GM18508 (cell line): ENCODE measurements around the gene HEMGN.
"Not testable (repeated sequence)": the region's sequence is repeated elsewhere in the genome, so short reads cannot be mapped to it uniquely, and the experiment has no call there.

ENCODE experiments used
- ATAC-seq: cut with Tn5 transposase; IDR thresholded peaks from one replicate; pipeline ENCODE4 v1.9.1; 2021; ENCODE audit warnings: moderate number of reproducible peaks; ENCODE audit not compliant: insufficient read depth, unreplicated experiment

The HEMGN gene

DNA sequence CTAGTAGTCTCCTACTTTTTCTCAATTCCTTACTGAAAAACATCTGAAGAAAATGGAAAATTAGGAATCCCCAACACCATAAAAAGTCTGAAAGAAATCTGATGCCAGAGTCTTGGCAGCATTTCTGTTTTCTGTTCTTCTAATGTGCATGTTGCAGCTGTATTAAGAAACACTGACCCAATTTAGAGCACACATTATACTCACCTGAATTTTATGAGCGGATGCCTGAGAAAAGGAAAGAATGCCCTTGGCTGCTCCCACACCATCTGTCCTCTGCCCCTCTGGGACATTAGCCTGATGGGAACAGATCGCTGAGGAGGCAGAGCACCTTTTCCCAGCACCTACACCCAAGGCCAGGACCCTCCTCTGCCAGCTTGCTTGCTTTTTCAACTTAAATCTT, 31.0 kb upstream of the HEMGN start:
- ATAC-seq = no peak

DNA sequence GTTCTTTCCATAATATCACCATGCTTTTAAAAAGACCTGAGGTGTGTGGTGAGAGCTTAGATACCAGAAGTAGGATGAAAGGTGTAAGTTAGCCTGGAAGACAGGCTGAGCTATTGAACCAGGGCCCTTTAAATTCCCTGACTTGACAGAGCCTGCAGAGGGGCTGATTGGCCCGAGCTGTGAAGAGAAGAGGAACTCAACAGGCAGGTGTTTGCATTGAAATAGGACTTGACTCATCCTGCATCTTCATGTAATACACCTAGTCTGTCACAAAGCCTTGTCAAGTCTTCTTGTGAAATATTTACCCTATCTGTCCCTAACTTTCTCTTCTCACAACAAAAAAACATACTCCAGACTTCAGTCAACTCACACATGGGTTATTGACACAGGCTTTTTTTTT, 28.5 kb upstream of the HEMGN start:
- ATAC-seq = no peak

- no peak for ATAC-seq
These were observed 26.9 kb upstream of the HEMGN start for GRCh38 chr9:97964901-97965300.

DNA sequence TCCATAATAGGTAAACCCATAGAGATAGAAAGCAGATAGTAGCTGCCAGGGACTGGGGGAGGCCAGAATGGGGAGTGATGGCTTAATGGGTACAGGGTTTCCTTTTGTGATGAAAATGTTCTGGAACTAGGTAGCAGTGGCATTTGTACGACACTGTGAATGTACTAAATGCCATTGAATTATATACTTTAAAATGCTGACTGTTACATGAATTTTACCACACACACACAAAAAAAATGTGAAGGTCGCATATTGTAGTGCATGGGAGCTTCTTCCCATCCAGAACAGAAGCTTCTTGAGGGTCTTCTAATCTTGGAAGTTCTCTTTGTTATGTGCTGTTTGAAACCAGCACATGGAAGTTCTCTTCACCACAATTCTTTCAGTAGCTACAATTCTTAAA, 25.3 kb upstream of the HEMGN start:
- ATAC-seq = no peak

DNA sequence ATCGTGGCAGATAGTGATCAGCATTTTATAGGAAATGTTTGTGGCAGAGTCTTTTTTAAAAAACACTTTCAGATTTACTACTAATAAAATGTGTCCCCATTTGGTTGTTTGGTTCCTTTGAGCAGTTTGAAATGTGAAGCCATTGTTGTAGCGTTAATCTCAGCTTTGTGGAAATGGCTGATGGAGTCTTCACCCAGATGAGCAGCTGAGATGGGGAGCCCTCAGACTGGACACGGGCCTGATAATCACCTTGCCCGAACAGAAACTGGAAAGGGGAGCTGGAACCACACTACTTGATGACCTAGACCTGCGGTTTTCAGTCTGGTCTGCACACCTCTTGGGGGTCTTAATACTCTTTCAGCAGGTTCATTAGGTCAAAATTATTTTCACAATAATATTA, 24.6 kb upstream of the HEMGN start:
- ATAC-seq = no peak

- no peak for ATAC-seq
These were observed 24.2 kb upstream of the HEMGN start for GRCh38 chr9:97962136-97962535.

DNA sequence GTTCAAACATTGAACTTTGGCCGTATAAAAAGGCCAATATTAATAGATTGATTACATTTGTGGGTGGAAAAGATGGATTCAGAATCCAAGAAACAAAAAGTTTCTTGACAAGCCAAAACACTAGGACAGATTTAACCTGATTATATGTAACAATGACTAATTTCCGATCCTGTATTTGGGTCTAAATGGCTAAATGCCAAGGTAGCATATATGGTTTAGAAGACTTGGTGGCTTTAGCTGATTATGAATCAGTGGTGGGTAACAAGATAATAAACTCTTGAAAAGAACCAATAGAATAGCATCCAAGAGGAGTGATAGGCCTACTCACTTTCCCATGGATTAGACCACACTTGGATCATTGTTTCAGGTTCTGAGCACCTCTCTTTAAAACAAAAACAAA, 23.4 kb upstream of the HEMGN start:
- no peak for ATAC-seq

DNA sequence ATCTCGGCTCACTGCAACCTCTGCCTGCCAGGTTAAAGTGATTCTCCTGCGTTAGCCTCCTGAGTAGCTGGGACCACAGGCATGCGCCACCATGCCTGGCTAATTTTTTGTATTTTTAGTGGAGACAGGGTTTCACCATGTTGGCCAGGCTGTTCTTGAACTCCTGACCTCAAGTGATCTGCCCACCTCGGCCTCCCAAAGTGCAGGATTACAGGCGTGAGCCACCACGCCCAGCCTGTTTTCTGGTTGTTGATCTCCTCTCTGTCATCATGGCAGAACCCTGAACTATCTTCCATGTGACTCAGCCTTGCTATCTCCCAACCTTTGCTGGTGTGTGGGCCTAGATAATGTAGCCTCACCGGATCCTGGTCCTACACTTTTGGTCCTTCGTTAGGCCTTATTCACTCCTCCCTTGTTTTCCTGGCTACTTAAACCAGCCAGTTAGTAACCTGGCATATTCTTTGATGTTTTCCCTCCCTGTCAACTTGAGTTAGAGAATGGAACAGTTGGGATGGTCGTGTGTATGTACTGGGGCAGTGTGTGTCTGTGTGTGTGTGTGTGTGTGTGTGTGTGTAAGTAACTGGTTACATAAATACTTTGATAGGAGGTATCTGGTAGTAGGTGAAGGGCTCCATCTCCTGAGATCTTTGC, 22.8 kb upstream of the HEMGN start:
- not testable (repeated sequence) for ATAC-seq

- ATAC-seq = no peak
These were observed 21.6 kb upstream of the HEMGN start for GRCh38 chr9:97959585-97959984.

- no peak for ATAC-seq
These were observed 21.0 kb upstream of the HEMGN start for GRCh38 chr9:97958812-97959511.

DNA sequence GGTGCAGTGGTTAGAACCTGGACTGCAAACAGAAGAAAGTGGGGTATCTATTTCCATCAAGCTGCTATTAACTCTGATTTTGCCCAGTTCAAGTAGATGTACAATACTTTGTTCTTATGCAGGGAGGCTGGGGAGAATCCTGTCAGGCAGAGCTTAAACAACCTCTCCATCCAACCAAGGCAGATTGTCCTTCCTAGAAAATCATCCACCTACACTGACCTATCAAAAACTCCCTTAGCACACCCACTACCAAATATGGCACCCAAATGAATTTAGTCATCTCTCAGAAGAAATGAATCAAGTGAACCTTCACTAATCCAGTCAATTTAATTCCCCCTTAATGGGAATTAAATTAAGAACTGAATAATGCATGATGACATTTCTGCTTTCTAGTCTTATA, 18.4 kb upstream of the HEMGN start:
- ATAC-seq = no peak

DNA sequence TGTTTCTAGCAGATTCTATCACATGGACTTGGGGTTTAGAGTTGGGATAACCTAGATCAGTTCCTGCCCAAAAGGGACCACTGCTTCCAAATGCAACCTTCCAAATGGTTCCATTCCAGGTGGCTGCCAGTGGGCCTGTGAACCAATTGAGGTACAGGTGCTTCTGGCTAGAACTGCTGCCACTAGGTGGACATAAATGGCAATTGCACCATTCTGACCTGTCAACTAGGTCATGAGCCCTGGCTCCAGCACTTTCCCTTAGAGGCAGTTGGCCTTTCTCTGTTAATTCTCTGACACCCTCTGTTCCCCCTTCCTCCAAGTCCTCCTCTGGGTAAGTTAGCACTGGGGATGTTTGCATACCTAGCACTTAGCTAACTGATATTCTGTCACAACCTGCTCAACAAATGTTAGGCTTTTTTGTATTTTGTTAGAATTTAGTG, 16.6 kb upstream of the HEMGN start:
- ATAC-seq = no peak

DNA sequence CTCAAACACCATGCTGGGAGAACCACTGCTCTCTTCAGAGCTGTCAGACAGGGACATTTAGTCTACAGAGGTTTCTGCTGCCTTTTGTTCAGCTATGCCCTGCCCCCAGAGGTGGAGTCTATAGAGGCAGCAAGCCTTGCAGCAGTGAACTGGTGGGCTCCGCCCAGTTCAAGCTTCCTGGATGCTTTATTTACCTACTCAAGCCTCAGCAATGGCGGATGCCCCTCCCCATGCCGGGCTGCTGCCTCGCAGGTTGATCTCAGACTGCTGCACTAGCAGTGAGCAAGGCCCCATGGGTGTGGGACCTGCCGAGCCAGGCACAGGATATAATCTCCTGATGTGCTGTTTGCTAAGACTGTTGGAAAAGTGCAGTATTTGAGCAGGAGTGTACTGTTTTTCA, 12.9 kb upstream of the HEMGN start:
- ATAC-seq = not testable (repeated sequence)

GRCh38 chr9:97947094-97947493, 9.1 kb upstream of the HEMGN start:
- ATAC-seq = not testable (repeated sequence)

DNA sequence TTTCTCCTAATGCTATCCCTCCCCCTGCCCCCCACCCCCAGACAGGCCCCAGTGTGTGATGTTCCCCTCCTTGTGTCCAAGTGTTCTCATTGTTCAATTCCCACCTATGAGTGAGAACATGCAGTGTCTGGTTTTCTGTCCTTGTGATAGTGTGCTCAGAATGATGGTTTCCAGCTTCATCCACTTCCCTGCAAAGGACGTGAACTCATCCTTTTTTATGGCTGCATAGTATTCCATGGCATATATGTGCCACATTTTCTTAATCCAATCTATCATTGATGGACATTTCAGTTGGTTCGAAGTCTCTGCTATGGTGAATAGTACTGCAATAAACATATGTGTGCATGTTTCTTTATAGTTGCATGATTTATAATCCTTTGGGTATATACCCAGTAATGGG, 7.5 kb upstream of the HEMGN start:
- not testable (repeated sequence) for ATAC-seq

- no peak for ATAC-seq
These were observed 6.6 kb upstream of the HEMGN start for GRCh38 chr9:97944612-97945011.

DNA sequence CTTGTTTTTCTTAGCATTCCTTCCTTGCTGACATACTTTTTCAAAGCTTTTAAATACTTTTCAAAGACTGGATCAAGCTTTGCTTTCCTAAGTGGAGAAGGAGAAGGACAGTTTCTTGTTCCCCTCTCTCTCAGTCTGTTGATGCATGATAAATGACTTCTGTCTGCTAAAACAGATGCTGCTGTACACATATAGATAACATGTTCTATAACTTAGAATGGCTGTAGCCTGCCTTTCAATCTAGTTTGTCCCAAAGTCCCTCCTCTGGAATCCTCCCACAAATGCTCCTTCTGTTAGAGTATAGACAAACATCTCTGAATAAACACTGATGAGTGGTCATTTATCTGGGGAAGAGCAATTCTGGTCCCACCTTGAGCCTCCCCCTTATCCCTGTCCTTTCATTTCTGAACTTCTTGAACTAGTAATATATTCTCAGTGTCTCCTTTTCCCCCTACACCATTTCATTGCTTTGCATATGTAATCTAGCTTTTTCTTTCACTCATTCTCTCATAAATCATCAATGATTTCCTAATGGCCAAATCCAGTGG, 5.4 kb upstream of the HEMGN start:
- ATAC-seq = no peak

DNA sequence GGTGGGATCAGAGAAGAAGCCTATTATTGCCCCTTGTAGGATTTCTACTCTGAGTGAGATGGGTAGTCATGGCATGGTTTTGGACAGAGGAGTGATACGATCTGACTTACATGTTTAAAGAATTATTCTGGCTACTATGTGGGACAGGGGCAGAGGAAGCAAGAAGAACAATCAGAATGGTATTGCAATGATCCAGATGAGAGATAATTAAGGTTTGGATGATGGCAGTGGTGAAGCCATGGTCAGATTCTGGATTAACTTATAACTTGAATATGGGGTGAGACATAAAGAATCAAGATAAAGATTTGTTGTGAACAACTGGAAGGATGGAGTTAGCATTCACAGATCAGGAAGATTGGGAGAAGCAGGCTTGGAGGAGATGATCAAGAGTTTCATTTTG, 3.4 kb upstream of the HEMGN start:
- no peak for ATAC-seq

GRCh38 chr9:97940741-97941140, 2.8 kb upstream of the HEMGN start:
- no peak for ATAC-seq

- ATAC-seq = no peak
These were observed 2.3 kb upstream of the HEMGN start for GRCh38 chr9:97940233-97940632.

DNA sequence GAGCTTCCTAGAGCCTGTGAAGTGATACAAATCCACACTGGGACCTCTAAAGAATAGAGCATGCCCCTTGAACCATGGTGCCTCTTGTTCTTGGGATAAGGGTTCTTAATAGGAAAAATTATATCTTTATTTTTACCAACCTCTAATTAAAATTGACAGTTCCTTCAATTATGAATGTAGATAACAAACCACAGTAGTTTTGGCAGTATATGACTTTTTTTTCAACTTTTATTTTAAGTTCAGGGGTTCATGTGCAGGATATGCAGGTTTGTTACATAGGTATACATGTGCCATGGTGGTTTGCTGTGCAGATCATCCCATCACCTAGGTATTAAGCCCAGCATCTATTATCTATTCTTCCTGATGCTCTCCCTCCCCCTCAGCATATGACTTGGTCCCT, 974 bp downstream of the HEMGN start:
- no peak for ATAC-seq

DNA sequence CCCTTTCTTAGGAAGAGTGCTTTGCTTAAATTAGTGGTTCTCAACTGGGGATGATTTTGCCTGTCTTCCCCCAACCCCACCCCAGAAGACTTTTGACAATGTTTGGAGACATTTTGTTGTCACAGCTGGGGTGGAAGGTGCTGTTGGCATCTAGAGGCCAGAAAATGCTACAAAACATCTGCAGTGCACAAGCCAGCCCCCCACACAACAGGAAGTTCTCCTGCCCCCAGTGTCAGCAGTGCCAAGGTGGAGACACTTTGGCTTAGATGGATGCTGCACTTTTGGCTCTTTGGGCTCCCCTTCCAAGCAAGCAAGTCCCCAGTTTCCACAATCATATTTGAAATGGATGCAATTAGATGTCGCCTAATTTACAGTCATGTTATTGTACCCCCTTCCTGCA, 2.7 kb downstream of the HEMGN start:
- ATAC-seq = no peak
